HG02973 (cell line): ENCODE data around the gene TSPOAP1.

Experiments used
- ATAC-seq: cut with Tn5 transposase; IDR thresholded peaks from one replicate; pipeline ENCODE4 v1.9.1; 2021; ENCODE audit warnings: moderate library complexity; ENCODE audit not compliant: unreplicated experiment

The TSPOAP1 gene

GRCh38 chr17:58328195-58329034 is at the start of gene TSPOAP1:
Gene TSPOAP1, minus strand, starts transcription at chr17:58328795. Its CDS starts 875 bp downstream, at chr17:58327920.
- no peak for ATAC-seq

- no peak for ATAC-seq
These were observed 49.1 kb upstream of the TSPOAP1 start for GRCh38 chr17:58377661-58378060.

- no peak for ATAC-seq
These were observed 48.6 kb upstream of the TSPOAP1 start for GRCh38 chr17:58377093-58377601.

GRCh38 chr17:58376472-58377000 is 47.9 kb upstream of the TSPOAP1 start:
- no peak for ATAC-seq

- no peak for ATAC-seq
These were observed 47.2 kb upstream of the TSPOAP1 start for GRCh38 chr17:58375811-58376210.

- ATAC-seq: no peak
These were observed 46.7 kb upstream of the TSPOAP1 start for GRCh38 chr17:58375256-58375655.

- ATAC-seq: no peak
These were observed 45.3 kb upstream of the TSPOAP1 start for GRCh38 chr17:58373923-58374322.

- ATAC-seq: no peak
These were observed 44.4 kb upstream of the TSPOAP1 start for GRCh38 chr17:58373003-58373402.

- ATAC-seq: no peak
These were observed 42.8 kb upstream of the TSPOAP1 start for GRCh38 chr17:58371300-58371950.

GRCh38 chr17:58370716-58371115 is 42.1 kb upstream of the TSPOAP1 start:
- no peak for ATAC-seq

GRCh38 chr17:58370309-58370708 is 41.7 kb upstream of the TSPOAP1 start:
- ATAC-seq: no peak

- ATAC-seq: no peak
These were observed 40.8 kb upstream of the TSPOAP1 start for GRCh38 chr17:58369214-58370031.

- no peak for ATAC-seq
These were observed 40.2 kb upstream of the TSPOAP1 start for GRCh38 chr17:58368860-58369213.

GRCh38 chr17:58367461-58367860 is 38.9 kb upstream of the TSPOAP1 start:
- ATAC-seq: no peak

- ATAC-seq: no peak
These were observed 37.5 kb upstream of the TSPOAP1 start for GRCh38 chr17:58365980-58366595.

GRCh38 chr17:58365185-58365979 is 36.8 kb upstream of the TSPOAP1 start:
- no peak for ATAC-seq

- ATAC-seq: no peak
These were observed 35.8 kb upstream of the TSPOAP1 start for GRCh38 chr17:58364270-58364942.

- no peak for ATAC-seq
These were observed 35.0 kb upstream of the TSPOAP1 start for GRCh38 chr17:58363457-58364185.
